ENCODE data around the gene NKD1.

Gene NKD1

GRCh38 chr16:50600582-50601283 lies 52.5 kb downstream of the NKD1 start:
- DNase-seq (ENCODE audit: low spot score) = no peak

DNA sequence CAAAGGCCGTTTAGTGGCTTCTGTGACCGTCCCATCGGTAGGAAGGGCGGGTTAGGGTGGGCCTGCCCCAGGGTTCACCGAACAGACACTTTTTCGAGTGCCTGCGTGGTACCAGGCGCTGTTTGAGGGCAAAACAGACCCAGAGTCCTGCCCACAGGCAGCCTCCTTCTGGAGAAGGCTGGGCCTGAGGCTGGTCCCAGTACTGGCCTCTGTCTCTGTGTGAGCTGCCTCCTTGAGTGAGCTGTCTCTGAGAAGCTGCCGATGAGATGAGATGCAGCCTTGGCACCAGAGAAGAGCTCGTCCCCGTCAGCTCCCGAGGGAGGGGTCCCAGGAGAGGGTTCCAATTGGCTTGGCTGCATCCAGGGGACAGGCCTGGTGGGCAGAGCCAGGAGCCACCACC lies 53.1 kb downstream of the NKD1 start:
- no peak for DNase-seq (ENCODE audit: low spot score)

GRCh38 chr16:50602126-50602525 lies 53.9 kb downstream of the NKD1 start:
- DNase-seq (ENCODE audit: low spot score) = no peak

DNA sequence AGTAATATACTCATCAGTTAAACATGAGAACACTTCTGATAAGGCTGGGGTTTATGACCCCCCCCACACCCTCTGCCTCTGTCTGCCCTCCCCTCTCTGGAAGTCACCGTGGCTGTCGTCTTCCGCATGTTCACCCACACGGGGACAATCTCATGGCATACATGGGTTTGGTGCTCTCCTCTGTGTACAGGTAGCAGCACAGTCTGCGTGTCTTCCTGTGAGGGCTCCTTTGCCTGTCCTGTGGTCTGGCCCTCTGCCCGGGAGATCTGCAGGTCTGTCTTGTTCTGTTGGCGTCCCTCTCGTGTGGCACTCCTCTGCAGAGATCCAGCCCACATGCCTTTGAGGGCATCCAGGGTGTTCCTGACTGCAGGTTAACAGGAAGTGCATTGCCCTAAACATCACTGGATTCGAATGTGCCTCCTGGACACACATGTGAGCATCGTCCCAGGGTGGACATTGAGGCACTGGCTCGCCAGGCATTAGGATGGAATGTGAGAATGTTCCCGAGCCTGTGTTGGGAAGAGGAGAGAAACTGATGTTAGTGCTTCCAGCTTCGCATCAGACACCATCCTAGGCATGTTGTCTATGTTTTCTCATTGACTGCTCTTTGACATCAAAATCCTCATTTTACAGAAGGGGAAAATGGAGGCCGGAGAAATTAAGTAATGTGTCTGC lies 54.5 kb downstream of the NKD1 start:
- no peak for DNase-seq (ENCODE audit: low spot score)

- no peak for DNase-seq (ENCODE audit: low spot score)
Observed at GRCh38 chr16:50603206-50604064, 55.2 kb downstream of the NKD1 start.

- no peak for DNase-seq (ENCODE audit: low spot score)
Observed at GRCh38 chr16:50604065-50604418, 55.8 kb downstream of the NKD1 start.

DNA sequence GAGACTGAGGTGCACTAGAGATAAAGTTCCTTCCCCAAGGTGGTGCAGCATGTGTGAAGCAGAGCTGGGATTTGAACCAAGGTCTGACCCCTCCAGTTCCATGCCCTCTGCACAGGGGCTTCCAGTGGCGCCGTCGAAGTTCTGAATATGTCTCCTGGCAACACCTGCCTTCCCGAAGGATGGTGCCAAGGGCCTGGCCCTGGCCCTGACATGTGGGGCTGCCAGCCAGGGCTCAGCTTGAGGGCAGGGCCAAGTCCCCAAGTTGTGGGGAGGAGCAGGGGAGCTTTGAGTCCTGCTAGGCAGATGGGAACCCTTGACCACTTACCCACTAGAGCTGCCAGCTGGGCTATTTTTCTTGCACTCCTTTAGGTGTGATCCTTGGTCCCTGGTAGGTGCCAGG lies 56.4 kb downstream of the NKD1 start:
- DNase-seq (ENCODE audit: low spot score) = no peak

DNA sequence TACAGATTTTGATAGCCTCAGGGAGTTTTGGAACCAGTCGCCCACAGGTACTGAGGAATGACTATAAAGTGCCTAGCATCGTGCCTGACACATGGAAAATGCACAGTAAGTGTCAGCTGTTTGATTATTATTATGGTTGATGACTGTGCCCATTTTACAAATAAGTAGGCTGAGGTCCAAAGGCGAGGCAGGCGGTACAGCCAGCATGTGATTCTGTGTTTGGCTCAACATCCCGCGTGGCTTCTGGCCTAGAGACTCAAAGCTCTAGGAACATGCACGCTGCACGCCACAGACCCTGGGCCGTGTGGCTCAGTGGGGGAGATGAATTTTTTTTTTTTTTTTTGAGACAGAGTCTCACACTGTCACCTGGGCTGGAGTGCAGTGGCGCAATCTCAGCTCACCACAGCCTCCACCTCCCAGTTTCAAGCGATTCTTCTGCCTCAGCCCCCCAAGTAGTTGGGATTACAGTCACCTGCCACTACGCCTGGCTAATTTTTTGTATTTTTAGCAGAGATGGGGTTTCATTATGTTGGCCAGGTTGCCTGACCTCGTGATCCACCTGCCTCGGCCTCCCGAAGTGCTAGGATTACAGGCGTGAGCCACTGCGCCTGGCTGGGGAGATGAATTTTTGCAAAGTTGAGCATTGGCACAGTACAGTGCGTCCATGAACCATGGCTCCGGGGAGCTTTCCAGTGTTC lies 57.7 kb downstream of the NKD1 start:
- DNase-seq (ENCODE audit: low spot score) = no peak

DNA sequence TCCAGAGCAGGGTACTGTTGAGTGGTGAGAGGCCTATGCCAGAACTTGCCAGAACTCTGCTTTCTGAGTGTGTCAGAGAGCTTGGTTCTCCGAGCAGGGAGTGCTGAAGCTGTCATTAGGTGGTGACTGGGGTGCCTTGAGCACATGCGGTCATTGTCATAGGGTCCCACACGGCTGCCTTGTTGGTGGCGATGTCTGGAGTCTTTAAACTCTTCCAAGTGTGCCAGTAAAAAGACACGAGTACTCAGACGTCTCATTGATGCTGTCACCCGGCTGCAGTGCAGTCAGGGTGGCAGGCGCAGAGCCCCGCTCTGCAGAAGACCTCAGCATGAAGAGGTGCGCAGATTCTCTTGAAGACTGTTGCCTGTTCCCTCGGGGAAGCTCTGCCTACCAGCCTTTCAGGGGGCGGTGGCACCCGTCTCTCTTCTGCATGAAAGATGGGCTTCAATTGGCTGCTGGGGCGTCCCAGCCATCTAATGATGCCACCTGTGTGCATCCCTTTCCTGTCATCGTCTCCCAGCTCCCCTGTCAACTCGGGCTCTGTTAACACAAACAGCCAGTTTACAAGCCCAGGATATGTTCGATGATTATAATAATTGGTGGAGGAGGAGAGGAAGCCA lies 58.3 kb downstream of the NKD1 start:
- no peak for DNase-seq (ENCODE audit: low spot score)

DNA sequence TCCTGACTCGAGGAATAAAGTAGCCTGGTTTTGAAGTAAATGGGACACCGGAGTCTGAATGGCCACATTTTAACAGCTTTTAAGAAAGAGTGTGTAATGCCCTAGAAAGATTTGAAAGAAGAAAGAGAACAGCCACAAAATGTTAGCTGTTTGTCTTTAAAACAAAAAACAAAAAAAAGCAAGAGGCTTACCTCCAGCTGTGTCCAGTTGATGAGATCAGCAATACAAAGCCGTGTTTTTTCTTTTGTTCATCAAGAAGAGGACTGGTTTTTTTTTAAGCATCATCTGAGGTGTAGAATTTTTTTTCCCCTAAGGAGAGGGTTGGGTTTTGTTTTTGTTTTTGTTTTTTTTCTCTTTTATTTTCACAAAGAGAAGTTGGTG lies 58.8 kb downstream of the NKD1 start:
- no peak for DNase-seq (ENCODE audit: low spot score)

- DNase-seq (ENCODE audit: low spot score) = no peak
Observed at GRCh38 chr16:50607447-50607846, 59.3 kb downstream of the NKD1 start.

GRCh38 chr16:50607970-50608557 lies 59.9 kb downstream of the NKD1 start:
- DNase-seq (ENCODE audit: low spot score) = no peak

GRCh38 chr16:50609049-50609448 lies 60.9 kb downstream of the NKD1 start:
- no peak for DNase-seq (ENCODE audit: low spot score)

DNA sequence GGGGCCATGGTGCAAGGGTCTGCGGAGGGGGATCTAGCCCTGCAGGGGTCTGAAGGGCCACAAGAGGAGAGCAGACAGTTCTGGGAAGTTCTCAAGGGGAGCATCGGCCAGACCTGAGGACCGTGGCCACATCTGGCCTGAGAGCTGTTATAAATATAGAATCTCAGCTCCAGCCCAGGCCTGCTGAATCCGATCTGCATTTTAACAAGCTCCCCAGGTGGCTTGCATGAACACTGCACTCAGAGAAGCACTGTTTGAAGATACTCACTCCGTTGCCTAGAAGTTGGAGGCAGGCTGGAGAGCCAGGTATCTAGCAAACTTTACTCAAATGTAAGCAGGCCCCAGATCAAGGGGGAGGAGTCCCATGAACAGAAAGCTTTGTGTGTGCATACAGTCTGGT lies 61.3 kb downstream of the NKD1 start:
- no peak for DNase-seq (ENCODE audit: low spot score)

GRCh38 chr16:50610331-50611262 lies 62.4 kb downstream of the NKD1 start:
- DNase-seq (ENCODE audit: low spot score) = no peak

- no peak for DNase-seq (ENCODE audit: low spot score)
Observed at GRCh38 chr16:50611332-50611934, 63.2 kb downstream of the NKD1 start.

DNA sequence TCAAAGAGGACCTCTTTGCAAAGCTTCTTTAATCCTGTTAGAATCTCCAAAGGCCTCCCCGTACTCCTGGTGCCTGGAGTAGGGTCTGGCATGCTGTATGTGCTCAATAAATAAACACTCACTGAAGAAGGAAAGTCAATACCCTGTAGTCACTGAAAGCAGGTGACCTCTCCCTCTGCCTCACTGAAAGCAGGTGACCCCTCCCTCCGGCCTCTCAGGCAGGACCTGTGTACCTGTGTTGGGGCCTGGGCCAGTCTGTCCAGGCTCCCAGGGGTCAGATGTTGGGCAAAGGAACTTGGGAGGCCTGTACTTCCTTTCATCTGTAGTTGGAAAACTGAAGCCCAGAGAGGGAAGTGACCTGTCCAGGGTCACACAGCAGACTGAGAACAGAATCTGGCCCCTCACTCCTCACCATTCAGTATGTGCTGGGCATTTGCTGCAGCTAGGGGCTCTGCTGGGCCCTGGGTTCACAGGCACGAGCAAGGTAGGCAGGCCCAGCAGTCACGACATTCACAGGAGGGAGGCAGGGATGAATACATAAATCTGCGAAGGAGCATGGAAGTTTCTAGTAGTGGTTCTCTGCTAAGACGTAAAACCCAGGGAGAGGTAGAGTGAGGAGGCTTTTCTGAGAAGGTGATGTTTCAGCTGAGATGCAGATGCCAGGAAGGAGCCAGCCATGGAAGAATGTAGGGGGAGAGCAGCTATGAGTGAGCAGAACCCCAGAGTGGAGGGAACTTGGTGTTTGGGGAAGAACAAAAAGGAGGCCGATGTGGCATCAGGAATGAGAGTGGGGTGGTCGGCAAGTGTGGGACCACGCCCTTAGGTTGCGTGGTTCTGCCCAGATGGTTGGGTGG lies 64.0 kb downstream of the NKD1 start:
- DNase-seq (ENCODE audit: low spot score) = no peak

GRCh38 chr16:50612849-50613198 lies 64.6 kb downstream of the NKD1 start:
- DNase-seq (ENCODE audit: low spot score) = no peak

GRCh38 chr16:50613281-50613963 lies 65.2 kb downstream of the NKD1 start:
- DNase-seq (ENCODE audit: low spot score) = no peak

Measured in hematopoietic multipotent progenitor cell treated with erythropoietin and hydrocortisone succinate and interleukin-3 and kit ligand, for 15 days (in vitro differentiated cells).